IMR-90 (cell line): ENCODE data around the gene FBXL19. TPM values are rescaled to one million over a fixed set of nuclear protein-coding genes. Genes with fewer than 3 reads are reported as not detected.

ENCODE experiments used
- ATAC-seq: fragments of 200-7000 bp; cut with Tn5 transposase; 2 replicates; pipeline ENCODE4 v1.9.1; 2020; ENCODE audit warnings: low read depth, mild to moderate bottlenecking, moderate library complexity
- BruUV-seq: library from RNA; stranded (reverse); fragments of 400-500 nt; replicated peaks from 2 replicates; lab custom pipeline; 2021; lab: Mats Ljungman, UMichigan
- CTCF ChIA-PET: fragments of 300-600 bp; formaldehyde crosslinking; extraction: SDS; loops from one replicate; lab custom pipeline; 2021; ENCODE audit warnings: antibody characterized with exemption; lab: Yijun Ruan, JAX
- POLR2A ChIA-PET: fragments of 300-600 bp; sonication (Branson Sonifier 250); formaldehyde crosslinking; loops from one replicate; lab custom pipeline; 2022; ENCODE audit warnings: antibody characterized with exemption; ENCODE audit not compliant: unreplicated experiment; lab: Charles Lee
- DNase-seq: peaks from one replicate; pipeline ENCODE4 v3.0.0; 2013
- H2AFZ ChIP-seq: replicated peaks from 2 replicates; pipeline ENCODE3; 2013; ENCODE audit warnings: low read length, mild to moderate bottlenecking; ENCODE audit not compliant: poor library complexity
- H2AK5ac ChIP-seq: 2 replicates; pipeline ENCODE4 v1.6.1; 2013; ENCODE audit warnings: low read depth, low read length, inconsistent platforms
- H2AK9ac ChIP-seq: replicated peaks from 2 replicates; pipeline ENCODE3; 2013; ENCODE audit warnings: mild to moderate bottlenecking, low read depth, low read length, moderate library complexity; ENCODE audit not compliant: poor library complexity
- H2BK120ac ChIP-seq: 2 replicates; pipeline ENCODE4 v1.6.1; 2013; ENCODE audit warnings: low read depth, low read length, inconsistent platforms
- H2BK15ac ChIP-seq: 3 replicates; pipeline ENCODE4 v1.6.1; 2013; ENCODE audit warnings: low read depth, low read length, inconsistent platforms
- H2BK20ac ChIP-seq: 2 replicates; pipeline ENCODE4 v1.6.1; 2013; ENCODE audit warnings: low read depth, mild to moderate bottlenecking, inconsistent platforms, low read length, moderate library complexity
- H2BK5ac ChIP-seq: 2 replicates; pipeline ENCODE4 v1.6.1; 2013; ENCODE audit warnings: mild to moderate bottlenecking, low read depth, low read length, inconsistent platforms; ENCODE audit not compliant: poor library complexity, severe bottlenecking
- H3K14ac ChIP-seq: replicated peaks from 2 replicates; pipeline ENCODE4 v1.6.1; 2013; ENCODE audit warnings: low read depth, low read length, inconsistent platforms
- H3K18ac ChIP-seq: 2 replicates; pipeline ENCODE4 v1.6.1; 2013; ENCODE audit warnings: low read depth, low read length, control low read depth
- H3K23ac ChIP-seq: 2 replicates; pipeline ENCODE4 v1.6.1; 2013; ENCODE audit warnings: low read depth, low read length, inconsistent platforms
- H3K27ac ChIP-seq: 2 replicates; pipeline ENCODE4 v1.5.1; 2013; ENCODE audit warnings: mild to moderate bottlenecking, control low read depth, low read length; ENCODE audit not compliant: insufficient read depth
- H3K27me3 ChIP-seq: 2 replicates; pipeline ENCODE4 v1.6.1; 2013; ENCODE audit warnings: low read length; ENCODE audit not compliant: control insufficient read depth, insufficient read depth
- H3K36me3 ChIP-seq: 2 replicates; pipeline ENCODE4 v1.6.1; 2013; ENCODE audit warnings: low read length, mixed read lengths; ENCODE audit not compliant: control insufficient read depth, insufficient read depth
- H3K4ac ChIP-seq: 2 replicates; pipeline ENCODE4 v1.6.1; 2013; ENCODE audit warnings: low read depth, low read length, inconsistent platforms
- H3K4me1 ChIP-seq: 2 replicates; pipeline ENCODE4 v1.6.1; 2013; ENCODE audit warnings: low read length, mixed read lengths; ENCODE audit not compliant: control insufficient read depth, insufficient read depth
- H3K4me2 ChIP-seq: 2 replicates; pipeline ENCODE4 v1.6.1; 2013; ENCODE audit warnings: low read depth, mild to moderate bottlenecking, control low read depth, low read length, moderate library complexity
- H3K4me3 ChIP-seq: 2 replicates; pipeline ENCODE4 v1.5.1; 2013; ENCODE audit warnings: low read depth, mild to moderate bottlenecking, control low read depth, low read length, moderate library complexity; ENCODE audit not compliant: insufficient read depth
- H3K56ac ChIP-seq: 2 replicates; pipeline ENCODE4 v1.6.1; 2013; ENCODE audit warnings: low read length, inconsistent platforms; ENCODE audit not compliant: insufficient read depth; ENCODE audit errors: extremely low read depth
- H3K79me1 ChIP-seq, 2 experiments: 2 replicates each; pipeline ENCODE4 v1.6.1; 2013; ENCODE audit warnings: low read length in 2 of 2, inconsistent platforms in 1 of 2, low read depth in 1 of 2
- H3K9ac ChIP-seq: 2 replicates; pipeline ENCODE4 v1.6.1; 2013; ENCODE audit warnings: low read depth, low read length, control low read depth
- H3K9me1 ChIP-seq: 2 replicates; pipeline ENCODE4 v1.6.1; 2013; ENCODE audit warnings: low read length, inconsistent platforms; ENCODE audit not compliant: insufficient read depth
- H3K9me3 ChIP-seq: 2 replicates; pipeline ENCODE4 v1.6.1; 2013; ENCODE audit warnings: low read length; ENCODE audit not compliant: control insufficient read depth, insufficient read depth
- H4K20me1 ChIP-seq: 2 replicates; pipeline ENCODE4 v1.6.1; 2013; ENCODE audit warnings: low read length, inconsistent platforms; ENCODE audit not compliant: insufficient read depth
- H4K5ac ChIP-seq: 2 replicates; pipeline ENCODE4 v1.6.1; 2013; ENCODE audit warnings: mild to moderate bottlenecking, low read depth, low read length, control low read depth
- H4K8ac ChIP-seq, 2 experiments: 2 replicates each; pipeline ENCODE4 v1.6.1; 2013; ENCODE audit warnings: low read depth in 2 of 2, low read length in 2 of 2, control low read depth in 1 of 2, inconsistent platforms in 1 of 2
- H4K91ac ChIP-seq: 2 replicates; pipeline ENCODE4 v1.6.1; 2013; ENCODE audit warnings: low read depth, low read length, inconsistent platforms; ENCODE audit not compliant: insufficient read depth
- FOS ChIP-seq: fragments of 150-350 bp; IDR thresholded peaks from 2 replicates; pipeline ENCODE4 v1.6.1; 2016; ENCODE audit warnings: low read depth, low read length
- MAFK ChIP-seq: IDR thresholded peaks from 2 replicates; pipeline ENCODE4 v1.6.1; 2012; ENCODE audit warnings: low read depth, low read length, improper control_type of control experiment
- MXI1 ChIP-seq: IDR thresholded peaks from 2 replicates; pipeline ENCODE4 v1.6.1; 2012; ENCODE audit warnings: low read depth, mild to moderate bottlenecking, low read length, moderate library complexity, borderline replicate concordance
- POLR2A ChIP-seq: IDR thresholded peaks from 2 replicates; pipeline ENCODE4 v1.6.1; 2012; ENCODE audit warnings: mild to moderate bottlenecking, low read depth, low read length
- WGBS, 2 experiments: methylation state at CpG; one replicate each; pipeline versions ENCODE4 v1.1.5 to v1.1.7; 2013; ENCODE audit warnings: missing lambda C conversion rate in 2 of 2; ENCODE audit not compliant: insufficient read length in 1 of 2; ENCODE audit errors: extremely low coverage in 2 of 2; 5-methylcytosine and 5-hydroxymethylcytosine counted together
- dilution Hi-C: fragments of 300-500 bp; cut with HindIII; formaldehyde crosslinking; loops from one replicate; pipeline ENCODE4 v1.14.3; 2018; ENCODE audit warnings: low sequenced_read_pairs; ENCODE audit not compliant: unreplicated experiment
- in situ Hi-C: fragments of 300-500 bp; cut with MboI; formaldehyde crosslinking; loops from 3 replicates; pipeline ENCODE4 v1.14.3; 2019; ENCODE audit warnings: low sequenced_read_pairs, inconsistent platforms, mixed read lengths
- intact Hi-C: fragments of 100-400 bp; cut with micrococcal nuclease; formaldehyde crosslinking; loops from 2 replicates; pipeline ENCODE4 v1.10.0; 2022
- polyA plus RNA-seq, 3 experiments: library from polyadenylated mRNA; depleted of rRNA; stranded (reverse); fragments of >200 nt; gene quantifications; 2 replicates each; pipeline ENCODE4 v1.2.3, GENCODE V29; 2012; ENCODE audit warnings: low replicate concordance in 1 of 3
- total RNA-seq: library from RNA; depleted of rRNA; stranded (reverse); fragments of >200 nt; gene quantifications from 2 replicates; pipeline ENCODE4 v1.2.3, GENCODE V29; 2012

The FBXL19 gene
- total and polyA plus RNA-seq, 2 of the 4 experiments (the other 2 are of a cell fraction), result 5.0 to 13.8 TPM

DNA sequence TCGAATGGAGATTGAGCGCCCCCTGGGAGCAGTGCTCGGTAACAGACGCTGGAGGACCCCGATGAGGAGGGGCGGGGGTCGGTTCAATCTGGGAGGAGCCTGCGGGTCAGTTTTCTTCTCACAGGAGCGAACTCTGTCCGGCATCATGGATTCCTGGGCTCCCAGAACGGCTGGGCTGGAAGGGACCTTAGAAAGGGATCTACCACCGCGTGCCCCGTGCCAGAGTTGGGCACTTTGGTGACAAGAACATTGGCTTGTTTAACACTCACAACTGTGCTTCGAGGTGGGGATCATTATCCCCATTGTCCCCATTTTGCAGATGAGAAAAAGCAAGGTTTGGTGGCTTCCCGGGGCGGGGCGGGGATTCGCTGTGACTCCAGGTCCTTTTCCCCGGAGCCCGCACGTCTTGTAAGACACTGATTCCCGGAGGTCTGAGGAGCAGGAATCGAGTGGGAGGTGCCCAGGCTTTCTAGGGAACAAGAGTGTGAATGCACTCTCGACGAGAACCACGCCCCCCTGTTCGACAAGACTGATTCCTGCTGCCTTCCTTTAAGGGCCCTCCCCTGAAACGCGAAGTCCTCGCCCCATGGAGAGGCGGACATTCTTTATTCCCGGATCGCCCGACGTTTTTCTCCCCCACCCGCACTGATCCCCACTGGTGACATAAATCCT lies 1.5 kb upstream of the FBXL19 start (continued):
- TF ChIP-seq FOS, result no peak
- no peak for TF ChIP-seq POLR2A

GRCh38 chr16:30922420-30922959 lies 882 bp upstream of the FBXL19 start:
- in situ Hi-C loops, result no loop called here
- peak; percentile 99 for DNase-seq
- TF ChIP-seq MXI1 (0 out of 2 replicates have a peak, but pooled peaks have one; percentile 20), MAFK (no peak), FOS (0 out of 2 replicates have a peak, but pooled peaks have one; percentile 8)

More at GRCh38 chr16:30922420-30922959, 882 bp upstream of the FBXL19 start:
- H2BK15ac ChIP-seq, result peak overlapping the region; percentile 94; the same call in 2 of the 3 replicates
- H3K4me2 ChIP-seq, result peak overlapping the region; percentile 73
- dilution Hi-C loops (no loop called here), intact Hi-C loops (loop anchor here (5.0 kb wide), 2 partner anchors 160 to 225 kb away; partner anchors contain the start of genes CFAP119, RNF40 and SRCAP)
- H3K9ac ChIP-seq, result peak overlapping the region; percentile 77
- peak overlapping the region; percentile 100 for H2AK5ac ChIP-seq
- H3K79me1 ChIP-seq, result peaks cover 4 to 37% of the 10 kb centered on the region in 2 experiments; a peak in 2 of 4 replicates
- peak overlapping the region; percentile 59 for H3K4me3 ChIP-seq
- peak; percentile 80 for ATAC-seq
- no peaks in the 10 kb centered on the region for H3K9me1 ChIP-seq
- ChIA-PET CTCF (interaction anchor here (0.7 kb wide), 1 partner anchor 943 kb away, joined by 3 read pairs; no protein-coding TSS in a partner anchor), POLR2A (interaction anchor here (0.7 kb wide), 1 partner anchor 15 kb away, joined by 3 read pairs; no protein-coding TSS in a partner anchor)
- peaks cover 2% of the 10 kb centered on the region; the same call in 1 of the 2 replicates for H3K4me1 ChIP-seq
- peak overlapping the region; percentile 94 for H3K27ac ChIP-seq
- peak overlapping the region; percentile 98 for H2AK9ac ChIP-seq
- H4K5ac ChIP-seq, result peak overlapping the region; percentile 96
- H3K23ac ChIP-seq, result peak overlapping the region; percentile 87
- H3K14ac ChIP-seq, result peak overlapping the region; percentile 94
- H3K36me3 ChIP-seq, result peaks cover 10% of the 10 kb centered on the region; the same call in 1 of the 2 replicates
- H4K91ac ChIP-seq, result peak overlapping the region; percentile 98
- 1% methylated on average over 15 of the region's 42 CpGs; no CpG with 5 or more reads in 1 of the 2 experiments for WGBS, 2 experiments
- peak overlapping the region; percentile 99 for H2AFZ ChIP-seq
- peak overlapping the region; percentile 97 for H2BK5ac ChIP-seq
- H3K18ac ChIP-seq, result peak overlapping the region; percentile 88
- no peaks in the 10 kb centered on the region for H3K9me3 ChIP-seq
- peak overlapping the region; percentile 92 for H3K56ac ChIP-seq
- peaks cover 4% of the 10 kb centered on the region; the same call in 1 of the 2 replicates for H4K20me1 ChIP-seq
- H2BK20ac ChIP-seq, result peak overlapping the region; percentile 65
- peak overlapping the region; percentile 92 for H2BK120ac ChIP-seq
- no peaks in the 10 kb centered on the region for H3K27me3 ChIP-seq
- TSS peak; percentile 50 for BruUV-seq
- peak overlapping the region; percentile 83 to 99 for H4K8ac ChIP-seq
- peak overlapping the region; percentile 98 for H3K4ac ChIP-seq
